Endodermal cell (in vitro differentiated cells): ENCODE results near the gene FBLN2. TPM values are rescaled to one million over a fixed set of nuclear protein-coding genes. Genes with fewer than 3 reads are reported as not detected.
A peak's percentile ranks its signal among the peaks of the same experiment; 100 is the strongest.

Source experiments
- DNase-seq: peaks from one replicate; pipeline ENCODE4 v3.0.0-alpha.2; 2017
- H3K27ac ChIP-seq: 2 replicates; pipeline ENCODE4 v1.5.1; 2013; ENCODE audit warnings: mild to moderate bottlenecking, low read depth, low read length, moderate library complexity
- H3K27me3 ChIP-seq: 2 replicates; pipeline ENCODE4 v1.6.1; 2013; ENCODE audit warnings: mild to moderate bottlenecking, low read length, moderate library complexity; ENCODE audit not compliant: insufficient read depth, control insufficient read depth, poor library complexity, severe bottlenecking
- H3K36me3 ChIP-seq: 2 replicates; pipeline ENCODE4 v1.7.0; 2013; ENCODE audit warnings: mild to moderate bottlenecking, low read length, moderate library complexity; ENCODE audit not compliant: control insufficient read depth, insufficient read depth
- H3K4me1 ChIP-seq: one replicate; pipeline ENCODE4 v1.7.0; 2013; ENCODE audit warnings: low read length; ENCODE audit not compliant: control insufficient read depth, insufficient read depth
- H3K4me3 ChIP-seq: 2 replicates; pipeline ENCODE4 v1.5.1; 2013; ENCODE audit warnings: mild to moderate bottlenecking, low read length, moderate library complexity
- H3K9ac ChIP-seq: 2 replicates; pipeline ENCODE4 v1.6.1; 2013; ENCODE audit warnings: mild to moderate bottlenecking, low read length, moderate library complexity; ENCODE audit not compliant: poor library complexity, severe bottlenecking; ENCODE audit errors: extremely low read depth
- H3K9me3 ChIP-seq: 2 replicates; pipeline ENCODE4 v1.6.1; 2013; ENCODE audit warnings: mild to moderate bottlenecking, low read length, moderate library complexity; ENCODE audit not compliant: control insufficient read depth
- H3K27ac Mint-ChIP-seq: 2 replicates; pipeline ENCODE4 v1.8.0; 2020; ENCODE audit warnings: mixed read lengths
- H3K27me3 Mint-ChIP-seq: 2 replicates; pipeline ENCODE4 v1.8.0; 2021; ENCODE audit warnings: mild to moderate bottlenecking, mixed read lengths; ENCODE audit not compliant: insufficient read depth
- H3K36me3 Mint-ChIP-seq: 2 replicates; pipeline ENCODE4 v1.8.0; 2020; ENCODE audit warnings: low read depth, mixed read lengths
- H3K4me1 Mint-ChIP-seq: 2 replicates; pipeline ENCODE4 v1.8.0; 2020; ENCODE audit warnings: mixed read lengths
- H3K4me3 Mint-ChIP-seq: 2 replicates; pipeline ENCODE4 v1.8.0; 2020; ENCODE audit warnings: mild to moderate bottlenecking, moderate library complexity, mixed read lengths
- H3K9me3 Mint-ChIP-seq: 2 replicates; pipeline ENCODE4 v1.8.0; 2020; ENCODE audit warnings: mild to moderate bottlenecking, mixed read lengths
- WGBS, 2 experiments: methylation state at CpG; one replicate each; pipeline versions ENCODE4 v1.1.5 to v1.1.7; 2013; ENCODE audit warnings: missing lambda C conversion rate in 2 of 2, mixed read lengths in 1 of 2; ENCODE audit not compliant: insufficient coverage in 1 of 2, insufficient read length in 1 of 2; 5-methylcytosine and 5-hydroxymethylcytosine counted together
- total RNA-seq, 2 donors: library from RNA; stranded (reverse); fragmentation: NEBNext Ultra II Directional in 1 of 2; extraction: Animal tissue kit (Norgen Biotek cat#: 25700) in 1 of 2; gene quantifications; 2 replicates in 1 of 2; 3 replicates in 1 of 2; pipeline ENCODE4 v1.2.1, GENCODE V29; 2021
- TF ChIP-seq, protein P1 (sequence below): fragments of 200-600 bp; sonication (generic); conservative IDR thresholded peaks from 2 replicates; pipeline ENCODE4 v1.5.0; 2021; ENCODE audit warnings: antibody characterized with exemption, mild to moderate bottlenecking

FBLN2 gene
- total RNA-seq, 2 donors from 2014 or later, result 86.1 to 136 TPM

DNA sequence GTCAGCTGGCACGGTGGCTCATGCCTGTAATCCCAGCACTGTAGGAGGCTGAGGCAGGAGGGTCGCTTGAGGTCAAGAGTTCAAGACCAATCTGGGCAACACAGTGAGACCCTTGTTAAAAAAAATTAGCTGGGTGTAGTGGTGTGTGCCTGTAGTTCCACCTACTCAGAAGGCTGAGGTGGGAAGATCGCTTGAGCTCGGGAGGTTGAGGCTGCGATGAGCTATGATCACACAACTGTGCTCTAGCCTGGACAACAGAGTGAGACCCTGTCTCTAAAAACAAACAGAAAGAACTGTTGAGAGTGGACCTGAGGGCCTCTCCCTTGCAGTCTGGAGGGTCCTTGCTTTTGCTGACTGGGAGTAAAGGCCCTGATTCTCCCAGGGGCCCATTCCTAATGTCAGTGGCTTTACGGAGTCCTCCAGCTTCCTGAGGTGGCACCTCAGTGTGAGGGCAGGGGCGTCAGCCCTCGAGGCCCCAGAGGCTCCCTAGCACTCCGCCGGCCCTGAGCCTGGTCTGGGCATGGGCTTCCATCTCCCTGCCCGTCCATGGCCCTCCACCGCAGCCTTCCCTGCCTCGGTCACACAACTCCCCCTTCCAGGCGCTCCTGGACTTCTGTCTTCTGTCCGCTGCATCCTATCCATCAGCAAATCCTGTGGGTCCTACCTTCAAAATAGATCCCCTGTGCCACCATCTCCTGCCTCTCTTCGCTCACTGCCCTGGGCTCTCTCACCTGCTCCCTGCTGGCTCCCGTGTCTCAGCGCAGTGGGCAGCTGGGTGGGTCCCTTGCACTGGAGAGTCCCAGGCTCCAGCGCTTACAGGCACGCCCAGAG is 19.0 kb downstream of the FBLN2 start:
- Histone ChIP-seq H3K27me3 (no peaks in the 10 kb centered on the region), H3K9me3 (no peaks in the 10 kb centered on the region), H3K4me3 (no peak overlapping the region), H3K27ac (peak overlapping the region; percentile 6), H3K9ac (no peak overlapping the region), H3K36me3 (no peaks in the 10 kb centered on the region), H3K4me1 (peaks cover 5% of the 10 kb centered on the region)
- peaks cover under 1% of the 10 kb centered on the region for H3K36me3 Mint-ChIP-seq
- peak overlapping the region; percentile 59 for H3K27ac Mint-ChIP-seq
- H3K4me3 Mint-ChIP-seq, result no peak overlapping the region
- H3K9me3 Mint-ChIP-seq, result no peaks in the 10 kb centered on the region
- peaks cover 2% of the 10 kb centered on the region for H3K27me3 Mint-ChIP-seq
- 84 to 86% methylated on average over 19 to 20 of the region's 20 CpGs for WGBS, 2 experiments
- H3K4me1 Mint-ChIP-seq, result peaks cover 22% of the 10 kb centered on the region
- DNase-seq, result peak; percentile 53
- TF ChIP-seq, protein P1, sequence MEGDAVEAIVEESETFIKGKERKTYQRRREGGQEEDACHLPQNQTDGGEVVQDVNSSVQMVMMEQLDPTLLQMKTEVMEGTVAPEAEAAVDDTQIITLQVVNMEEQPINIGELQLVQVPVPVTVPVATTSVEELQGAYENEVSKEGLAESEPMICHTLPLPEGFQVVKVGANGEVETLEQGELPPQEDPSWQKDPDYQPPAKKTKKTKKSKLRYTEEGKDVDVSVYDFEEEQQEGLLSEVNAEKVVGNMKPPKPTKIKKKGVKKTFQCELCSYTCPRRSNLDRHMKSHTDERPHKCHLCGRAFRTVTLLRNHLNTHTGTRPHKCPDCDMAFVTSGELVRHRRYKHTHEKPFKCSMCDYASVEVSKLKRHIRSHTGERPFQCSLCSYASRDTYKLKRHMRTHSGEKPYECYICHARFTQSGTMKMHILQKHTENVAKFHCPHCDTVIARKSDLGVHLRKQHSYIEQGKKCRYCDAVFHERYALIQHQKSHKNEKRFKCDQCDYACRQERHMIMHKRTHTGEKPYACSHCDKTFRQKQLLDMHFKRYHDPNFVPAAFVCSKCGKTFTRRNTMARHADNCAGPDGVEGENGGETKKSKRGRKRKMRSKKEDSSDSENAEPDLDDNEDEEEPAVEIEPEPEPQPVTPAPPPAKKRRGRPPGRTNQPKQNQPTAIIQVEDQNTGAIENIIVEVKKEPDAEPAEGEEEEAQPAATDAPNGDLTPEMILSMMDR, result no peak

DNA sequence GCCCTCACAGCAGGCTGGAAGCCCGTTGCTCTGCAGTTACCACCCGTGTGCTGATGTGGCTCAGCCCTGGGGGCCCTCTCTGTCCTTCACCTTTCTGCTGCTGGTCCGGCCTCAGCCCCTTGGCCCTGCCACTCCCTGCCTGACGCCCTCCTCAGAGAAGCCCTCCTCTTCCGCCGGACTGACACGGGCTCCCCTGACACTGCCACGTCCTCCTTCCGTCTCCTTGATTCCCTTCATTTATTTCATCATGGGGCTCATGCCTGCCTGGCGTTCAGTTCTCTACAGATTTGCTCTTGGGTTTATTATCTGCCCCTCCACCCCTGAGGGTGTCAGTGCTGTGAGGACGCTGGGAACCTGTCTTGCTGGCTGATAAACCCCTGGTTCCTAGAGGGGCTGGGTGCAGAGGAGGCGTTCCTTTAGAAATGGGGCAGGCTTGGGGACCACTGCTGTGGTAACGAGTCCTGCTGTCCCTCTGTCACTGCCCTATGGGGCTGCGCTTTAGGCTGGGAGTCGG is 19.6 kb downstream of the FBLN2 start:
- no peak overlapping the region for H3K4me3 ChIP-seq
- H3K36me3 ChIP-seq, result no peaks in the 10 kb centered on the region
- no peak overlapping the region for H3K9ac ChIP-seq
- no peaks in the 10 kb centered on the region for H3K9me3 ChIP-seq
- no peak for DNase-seq
- no peak overlapping the region for H3K4me3 Mint-ChIP-seq
- WGBS, 2 experiments, result 84 to 88% methylated on average over 11 to 15 of the region's 15 CpGs
- H3K36me3 Mint-ChIP-seq, result peaks cover 5% of the 10 kb centered on the region
- no peaks in the 10 kb centered on the region for H3K9me3 Mint-ChIP-seq
- H3K27ac Mint-ChIP-seq, result peak overlapping the region; percentile 59
- H3K27me3 ChIP-seq, result no peaks in the 10 kb centered on the region
- TF ChIP-seq, protein P1, result no peak
- no peak overlapping the region for H3K27ac ChIP-seq
- peaks cover 5% of the 10 kb centered on the region for H3K4me1 ChIP-seq
- H3K4me1 Mint-ChIP-seq, result peaks cover 28% of the 10 kb centered on the region
- H3K27me3 Mint-ChIP-seq, result peaks cover 5% of the 10 kb centered on the region

DNA sequence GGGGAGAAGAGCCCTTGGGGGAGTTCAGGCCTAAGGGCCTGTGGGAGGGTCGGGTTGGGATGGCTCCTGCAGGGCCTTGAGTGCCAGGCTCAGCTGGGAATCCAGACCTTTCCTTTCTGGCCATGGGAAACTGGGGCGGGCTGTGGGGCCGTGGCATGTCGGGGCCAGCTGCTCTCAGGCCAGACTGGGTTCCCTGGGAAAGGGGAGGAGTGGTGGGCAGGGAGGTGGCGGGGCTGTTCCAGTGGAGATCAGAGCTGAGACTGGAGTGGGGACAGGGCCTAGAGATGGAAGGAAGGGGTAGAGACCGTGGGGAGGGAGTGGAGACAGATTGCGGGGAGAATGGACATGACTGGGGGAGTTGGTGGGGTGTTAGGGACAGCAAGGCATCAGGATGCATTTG is 20.3 kb downstream of the FBLN2 start:
- TF ChIP-seq, protein P1, result no peak
- DNase-seq, result peak; percentile 52
- H3K4me1 Mint-ChIP-seq, result peaks cover 27% of the 10 kb centered on the region
- H3K9me3 Mint-ChIP-seq, result no peaks in the 10 kb centered on the region
- Histone ChIP-seq H3K4me1 (peaks cover 5% of the 10 kb centered on the region), H3K27ac (peak overlapping the region; percentile 10), H3K9me3 (no peaks in the 10 kb centered on the region), H3K36me3 (no peaks in the 10 kb centered on the region), H3K4me3 (no peak overlapping the region), H3K27me3 (no peaks in the 10 kb centered on the region), H3K9ac (no peak overlapping the region)
- H3K27ac Mint-ChIP-seq, result peak overlapping the region; percentile 59
- peaks cover 5% of the 10 kb centered on the region for H3K36me3 Mint-ChIP-seq
- 82 to 85% methylated on average over 3 to 7 of the region's 7 CpGs for WGBS, 2 experiments
- no peak overlapping the region for H3K4me3 Mint-ChIP-seq
- peaks cover 5% of the 10 kb centered on the region for H3K27me3 Mint-ChIP-seq
